Activated CD8-positive, alpha-beta memory T cell treated with anti-CD3 and anti-CD28 coated beads for 36 hours (primary cell): ENCODE measurements around the gene DSTN. TPM values are rescaled to one million over a fixed set of nuclear protein-coding genes. Genes with fewer than 3 reads are reported as not detected.

Experiments used
- CTCF ChIA-PET: fragments of 350-600 bp; sonication (Branson Sonifier 250); formaldehyde crosslinking; loops from one replicate; lab custom pipeline; 2021; ENCODE audit warnings: antibody characterized with exemption; lab: Charles Lee
- POLR2A ChIA-PET: fragments of 350-600 bp; sonication (Branson Sonifier 250); formaldehyde crosslinking; loops from one replicate; lab custom pipeline; 2021; ENCODE audit warnings: antibody characterized with exemption; lab: Charles Lee
- total RNA-seq, 2 experiments: library from RNA; stranded (reverse); gene quantifications; one replicate each; pipeline ENCODE4 v1.2.3, GENCODE V29; 2021

The DSTN gene
- total RNA-seq, 2 experiments from 2014 or later, result 72.8 to 75.3 TPM

GRCh38 chr20:17617212-17617867 lies 47.5 kb downstream of the DSTN start:
- CTCF ChIA-PET, result interaction anchor here (0.8 to 3.3 kb wide), 7 partner anchors 38 to 113 kb away, joined by 3 to 14 read pairs (median 5); partner anchors contain the start of genes BFSP1 and RRBP1
- POLR2A ChIA-PET, result no interaction called here

GRCh38 chr20:17617868-17618672 lies 48.2 kb downstream of the DSTN start:
- POLR2A ChIA-PET, result no interaction called here
- CTCF ChIA-PET, result interaction anchor here (0.8 to 3.3 kb wide), 7 partner anchors 38 to 114 kb away, joined by 3 to 14 read pairs (median 5); partner anchors contain the start of genes BFSP1 and RRBP1

GRCh38 chr20:17618673-17619013 lies 48.8 kb downstream of the DSTN start:
- POLR2A ChIA-PET, result no interaction called here
- CTCF ChIA-PET, result interaction anchor here (1.8 to 3.3 kb wide), 3 partner anchors 79 to 114 kb away, joined by 4 to 14 read pairs (median 12); partner anchors contain the start of gene BFSP1

GRCh38 chr20:17619351-17620093 lies 49.6 kb downstream of the DSTN start:
- POLR2A ChIA-PET, result no interaction called here
- CTCF ChIA-PET, result no interaction called here

GRCh38 chr20:17620371-17621228 lies 50.7 kb downstream of the DSTN start:
- ChIA-PET POLR2A (no interaction called here), CTCF (no interaction called here)

GRCh38 chr20:17621229-17621968 lies 51.5 kb downstream of the DSTN start:
- ChIA-PET POLR2A (no interaction called here), CTCF (interaction anchor here (0.6 to 1.6 kb wide), 3 partner anchors 21 to 218 kb away, joined by 3 to 4 read pairs (median 4); no protein-coding TSS in a partner anchor)

GRCh38 chr20:17622086-17622850 lies 52.4 kb downstream of the DSTN start:
- POLR2A ChIA-PET, result no interaction called here
- CTCF ChIA-PET, result interaction anchor here (1.1 to 1.6 kb wide), 2 partner anchors 20 to 118 kb away, joined by 4 read pairs; no protein-coding TSS in a partner anchor

- POLR2A ChIA-PET, result no interaction called here
- CTCF ChIA-PET, result interaction anchor here (1.6 kb wide), 1 partner anchor 19 kb away, joined by 4 read pairs; no protein-coding TSS in a partner anchor
Measured at GRCh38 chr20:17622851-17623508, 53.1 kb downstream of the DSTN start.

GRCh38 chr20:17624070-17624469 lies 54.2 kb downstream of the DSTN start:
- CTCF ChIA-PET, result no interaction called here
- POLR2A ChIA-PET, result no interaction called here

- CTCF ChIA-PET, result no interaction called here
- POLR2A ChIA-PET, result no interaction called here
Measured at GRCh38 chr20:17624551-17625245, 54.8 kb downstream of the DSTN start.

- ChIA-PET POLR2A (no interaction called here), CTCF (interaction anchor here (0.5 kb wide), 1 partner anchor 272 kb away, joined by 3 read pairs; no protein-coding TSS in a partner anchor)
Measured at GRCh38 chr20:17625246-17626051, 55.6 kb downstream of the DSTN start.

GRCh38 chr20:17626217-17627007 lies 56.5 kb downstream of the DSTN start:
- CTCF ChIA-PET, result interaction anchor here (0.5 kb wide), 1 partner anchor 271 kb away, joined by 3 read pairs; no protein-coding TSS in a partner anchor

GRCh38 chr20:17627101-17627955 lies 57.5 kb downstream of the DSTN start:
- POLR2A ChIA-PET, result interaction anchor here (0.6 kb wide), 1 partner anchor 285 kb away, joined by 6 read pairs; no protein-coding TSS in a partner anchor
- CTCF ChIA-PET, result no interaction called here

More at GRCh38 chr20:17626217-17627007, 56.5 kb downstream of the DSTN start:
- POLR2A ChIA-PET, result no interaction called here
